ENCODE measurements around the gene KCTD2. TPM values are rescaled to one million over a fixed set of nuclear protein-coding genes. Genes with fewer than 3 reads are reported as not detected.
A peak's percentile ranks its signal among the peaks of the same experiment; 100 is the strongest.
"Not testable (repeated sequence)": the region's sequence is repeated elsewhere in the genome, so short reads cannot be mapped to it uniquely, and the experiment has no call there.

Gene KCTD2, protein sequence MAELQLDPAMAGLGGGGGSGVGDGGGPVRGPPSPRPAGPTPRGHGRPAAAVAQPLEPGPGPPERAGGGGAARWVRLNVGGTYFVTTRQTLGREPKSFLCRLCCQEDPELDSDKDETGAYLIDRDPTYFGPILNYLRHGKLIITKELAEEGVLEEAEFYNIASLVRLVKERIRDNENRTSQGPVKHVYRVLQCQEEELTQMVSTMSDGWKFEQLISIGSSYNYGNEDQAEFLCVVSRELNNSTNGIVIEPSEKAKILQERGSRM
- total RNA-seq, result 23.8 TPM
- long read RNA-seq, transcript KCTD2-201 (6 exons, 3,635 nt), result major isoform, 19 of 41 reads
- long read RNA-seq, partial matches to known transcripts, result 22 of 41 reads
- long read RNA-seq, other reads (novel, unspliced or antisense), result 0 of 41 reads

DNA sequence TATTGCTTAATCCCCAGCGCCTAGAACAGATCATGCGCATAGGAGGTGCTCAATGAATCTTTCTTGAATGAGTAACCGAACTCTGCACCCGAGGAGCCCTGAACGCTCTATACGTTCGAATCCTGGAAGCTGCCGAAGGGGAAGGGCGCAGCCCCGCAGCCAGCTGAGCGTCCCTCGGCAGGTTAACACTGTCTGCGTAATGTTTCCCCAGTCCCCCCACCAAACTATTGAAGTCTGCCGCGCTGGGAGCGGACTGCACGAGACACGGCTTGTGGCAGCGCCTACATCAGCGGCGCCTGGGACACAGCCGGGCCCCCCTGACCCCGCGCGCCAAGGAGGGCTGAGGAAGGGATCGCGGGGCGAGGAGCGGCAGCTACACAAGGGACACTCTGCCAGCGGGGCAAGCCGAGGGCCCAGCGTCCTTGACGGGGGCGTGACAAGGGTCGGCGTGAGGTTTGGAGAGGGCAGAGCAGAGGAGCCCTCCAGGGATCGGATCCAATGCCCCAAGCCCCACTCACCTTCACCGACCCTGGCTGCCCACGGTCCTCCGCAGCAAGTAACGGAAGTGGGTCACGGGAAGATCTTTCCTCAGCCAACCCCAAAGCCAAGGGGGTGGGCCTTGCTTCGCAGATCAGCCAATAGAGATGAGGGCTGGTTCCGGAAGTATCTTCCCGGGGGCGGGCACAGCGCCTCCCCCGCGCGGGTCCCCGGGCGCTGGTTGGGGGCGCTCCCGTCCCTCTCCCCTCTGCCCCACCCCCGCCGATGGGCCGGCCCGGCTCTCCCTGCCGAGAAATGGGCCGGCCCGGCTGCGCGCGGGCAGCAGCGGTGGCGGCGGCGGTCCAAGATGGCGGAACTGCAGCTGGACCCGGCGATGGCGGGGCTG is at the start of gene KCTD2, which contains the start of gene ATP5PD:
Gene KCTD2, plus strand, starts transcription at position 819 of the 883 bp plus-strand sequence. Its CDS starts 26 bp downstream, at position 845.
Gene ATP5PD, minus strand, starts transcription at position 563 of the 883 bp plus-strand sequence. CDS start 4,319 bp downstream, outside the sequence.
- intact Hi-C loops (cut with DNase I), result no loop called here
- DNase-seq, result peak; percentile 97
- ATAC-seq (ENCODE audit: poor library complexity), result peak; percentile 98

DNA sequence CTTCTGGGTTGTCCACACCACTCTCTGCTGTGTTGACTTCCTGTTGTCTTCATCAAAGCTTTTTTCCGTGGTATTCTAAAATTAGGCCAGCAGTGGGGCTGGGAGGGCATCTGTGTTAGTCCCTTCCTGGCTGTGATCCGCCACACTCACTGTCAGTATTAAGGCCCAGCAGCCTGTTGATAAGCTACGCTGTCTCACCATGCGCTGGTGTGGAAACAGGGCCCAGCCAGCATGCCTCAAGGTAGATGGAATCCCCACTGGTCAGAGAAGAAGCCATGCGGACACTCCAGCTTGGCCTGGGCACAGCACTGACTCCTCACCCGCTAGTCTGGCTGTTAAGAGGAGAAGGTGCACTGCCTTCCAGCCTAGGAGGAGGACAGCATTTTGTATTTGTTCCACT is 48.2 kb upstream of the KCTD2 start:
- peak; percentile 84 for ATAC-seq (ENCODE audit: poor library complexity)
- intact Hi-C loops (cut with DNase I), result no loop called here
- no peak for DNase-seq

DNA sequence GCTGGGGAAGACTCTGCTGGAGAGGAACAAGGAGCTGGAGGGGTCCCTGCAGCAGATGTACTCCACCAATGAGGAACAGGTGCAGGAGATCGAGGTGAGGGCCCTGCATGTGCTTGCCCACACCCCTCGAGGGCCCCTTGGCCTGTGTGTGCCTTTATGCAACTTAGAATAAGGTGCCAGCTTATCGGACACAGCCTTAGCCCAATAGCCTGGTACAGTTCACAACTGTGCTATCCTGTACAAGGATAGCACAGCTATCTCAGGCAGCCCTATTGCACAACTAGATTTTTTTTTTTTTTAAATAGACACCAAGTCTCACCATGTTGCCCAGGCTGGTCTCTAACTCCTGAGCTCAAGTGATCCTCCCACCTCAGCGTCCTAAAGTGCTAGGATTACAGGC is 47.5 kb upstream of the KCTD2 start:
- no peak for DNase-seq
- peak; percentile 84 for ATAC-seq (ENCODE audit: poor library complexity)
- intact Hi-C loops (cut with DNase I), result no loop called here

DNA sequence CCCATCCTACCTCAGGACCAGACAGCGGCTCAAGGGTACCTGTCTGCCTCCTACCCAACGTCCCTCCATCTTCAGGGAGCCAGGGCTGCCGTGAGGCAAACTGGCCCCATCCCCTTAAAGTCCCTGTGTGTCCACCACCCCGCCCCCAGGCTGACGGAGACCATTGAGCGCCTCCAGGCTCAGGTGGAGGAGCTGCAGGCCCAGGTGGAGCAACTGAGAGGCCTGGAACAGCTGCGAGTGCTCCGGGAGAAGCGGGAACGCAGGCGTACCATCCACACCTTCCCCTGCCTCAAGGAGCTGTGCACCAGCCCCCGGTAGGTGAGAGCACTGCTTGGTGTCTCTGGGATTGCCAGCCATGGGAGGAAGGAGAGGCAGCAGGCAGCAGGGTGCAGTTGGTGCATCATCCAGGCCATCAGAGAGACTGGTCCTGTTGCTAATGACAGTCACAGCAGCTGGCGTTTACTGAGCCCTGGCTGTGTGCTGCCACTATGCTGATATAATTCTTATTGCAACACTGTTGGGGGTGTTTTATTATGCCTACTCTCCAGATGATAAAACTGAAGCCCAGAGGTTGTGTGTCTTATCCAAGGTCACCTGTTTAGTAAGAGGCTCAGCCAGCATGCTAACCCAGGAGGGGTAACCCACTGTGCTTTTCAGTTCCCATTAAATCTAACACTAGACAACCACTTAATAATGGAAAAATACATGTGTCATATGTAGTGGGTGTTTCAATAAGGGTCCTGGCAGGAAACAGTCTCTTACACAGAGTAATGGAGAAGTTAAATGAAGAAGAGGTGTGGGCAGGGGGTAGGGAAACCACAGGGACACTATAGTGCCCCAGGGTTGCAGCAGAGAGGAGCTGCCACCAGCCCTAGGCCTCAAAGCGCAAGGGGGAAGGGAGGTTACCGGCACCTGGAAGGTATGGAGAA is 44.8 kb upstream of the KCTD2 start:
- intact Hi-C loops (cut with DNase I), result no loop called here
- DNase-seq, result no peak
- no peak for ATAC-seq (ENCODE audit: poor library complexity)

DNA sequence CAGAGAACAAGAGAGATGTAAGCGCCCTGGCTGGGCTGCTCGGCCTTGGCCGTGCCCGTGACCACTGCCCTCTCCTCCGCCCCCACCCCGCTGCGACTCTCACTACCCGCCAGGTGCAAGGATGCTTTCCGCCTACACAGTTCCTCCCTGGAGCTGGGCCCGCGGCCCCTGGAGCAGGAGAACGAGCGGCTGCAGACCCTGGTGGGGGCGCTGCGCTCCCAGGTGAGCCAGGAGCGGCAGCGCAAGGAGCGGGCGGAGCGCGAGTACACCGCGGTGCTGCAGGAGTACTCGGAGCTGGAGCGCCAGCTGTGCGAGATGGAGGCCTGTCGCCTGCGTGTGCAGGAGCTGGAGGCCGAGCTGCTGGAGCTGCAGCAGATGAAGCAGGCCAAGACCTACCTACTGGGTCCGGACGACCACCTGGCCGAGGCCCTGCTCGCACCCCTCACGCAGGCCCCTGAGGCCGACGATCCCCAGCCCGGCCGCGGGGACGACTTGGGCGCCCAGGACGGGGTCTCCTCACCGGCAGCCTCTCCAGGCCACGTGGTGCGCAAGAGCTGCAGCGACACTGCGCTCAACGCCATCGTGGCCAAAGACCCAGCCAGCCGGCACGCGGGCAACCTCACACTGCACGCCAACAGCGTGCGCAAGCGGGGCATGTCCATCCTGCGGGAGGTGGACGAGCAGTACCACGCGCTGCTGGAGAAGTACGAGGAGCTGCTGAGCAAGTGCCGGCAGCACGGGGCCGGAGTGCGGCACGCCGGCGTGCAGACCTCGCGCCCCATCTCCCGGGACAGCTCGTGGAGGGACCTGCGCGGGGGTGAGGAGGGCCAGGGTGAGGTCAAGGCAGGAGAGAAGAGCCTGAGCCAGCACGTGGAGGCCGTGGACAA is 43.7 kb upstream of the KCTD2 start:
- DNase-seq (no peak), ATAC-seq (ENCODE audit: poor library complexity) (no peak)
- intact Hi-C loops (cut with DNase I), result no loop called here

DNA sequence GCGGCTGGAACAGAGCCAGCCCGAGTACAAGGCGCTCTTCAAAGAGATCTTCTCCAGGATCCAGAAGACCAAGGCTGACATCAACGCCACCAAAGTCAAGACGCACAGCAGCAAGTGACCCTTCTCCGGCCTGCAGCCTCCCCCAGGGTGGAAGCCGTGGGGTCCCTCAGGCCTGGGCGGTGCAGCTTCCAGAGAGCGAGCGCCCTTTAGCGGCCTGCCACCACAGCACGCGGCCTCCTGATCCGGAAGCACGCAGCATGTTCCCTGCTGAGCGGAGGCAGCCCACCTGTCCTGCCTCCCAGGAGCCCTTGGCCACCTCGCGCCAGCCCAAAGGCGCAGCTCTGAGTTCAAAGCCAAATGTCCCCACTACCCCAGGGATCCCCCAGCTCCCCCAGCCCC is 43.1 kb upstream of the KCTD2 start:
- ATAC-seq (ENCODE audit: poor library complexity) (no peak), DNase-seq (no peak)
- intact Hi-C loops (cut with DNase I), result no loop called here

DNA sequence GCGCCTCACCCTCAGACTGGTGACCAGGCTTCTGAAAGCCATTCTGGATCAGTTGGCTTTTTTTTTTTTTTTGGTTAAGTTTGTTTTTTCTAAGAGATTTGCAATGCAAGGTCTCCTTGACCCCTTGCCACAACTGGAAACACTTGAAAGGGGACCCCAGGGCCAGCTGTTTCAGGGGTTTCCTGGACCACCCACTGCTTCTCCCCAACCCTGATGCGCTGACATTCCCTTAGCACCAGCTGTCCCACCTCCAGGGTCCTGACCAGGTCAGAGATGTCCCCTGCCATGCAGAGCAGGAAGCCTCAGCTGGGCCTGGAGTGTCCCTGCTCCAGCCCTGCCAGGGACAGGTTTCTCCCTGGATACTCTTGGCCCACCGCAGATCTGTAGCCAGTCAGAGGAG is 42.7 kb upstream of the KCTD2 start:
- intact Hi-C loops (cut with DNase I), result no loop called here
- DNase-seq (no peak), ATAC-seq (ENCODE audit: poor library complexity) (no peak)

DNA sequence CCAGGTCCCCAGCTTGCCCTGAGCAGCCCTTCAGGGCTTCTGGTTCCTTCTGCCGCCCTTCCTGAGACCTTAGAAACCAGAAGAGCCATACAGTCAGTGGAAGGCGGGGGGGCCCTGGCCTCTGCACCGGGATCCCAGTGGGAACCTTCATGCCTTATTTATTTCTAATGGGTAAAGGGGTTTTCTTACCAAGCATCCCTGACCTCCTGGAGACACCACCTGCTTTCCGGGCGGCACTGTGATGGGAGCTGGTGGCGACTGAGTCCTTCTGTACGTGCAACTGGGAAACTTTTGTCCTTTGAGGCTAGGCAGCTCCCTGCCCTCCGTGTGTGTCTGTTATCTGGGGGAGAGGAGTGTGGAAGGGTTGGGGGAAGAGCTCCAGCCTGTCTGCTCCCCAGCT is 41.7 kb upstream of the KCTD2 start:
- intact Hi-C loops (cut with DNase I), result no loop called here
- ATAC-seq (ENCODE audit: poor library complexity), result no peak
- DNase-seq, result no peak

DNA sequence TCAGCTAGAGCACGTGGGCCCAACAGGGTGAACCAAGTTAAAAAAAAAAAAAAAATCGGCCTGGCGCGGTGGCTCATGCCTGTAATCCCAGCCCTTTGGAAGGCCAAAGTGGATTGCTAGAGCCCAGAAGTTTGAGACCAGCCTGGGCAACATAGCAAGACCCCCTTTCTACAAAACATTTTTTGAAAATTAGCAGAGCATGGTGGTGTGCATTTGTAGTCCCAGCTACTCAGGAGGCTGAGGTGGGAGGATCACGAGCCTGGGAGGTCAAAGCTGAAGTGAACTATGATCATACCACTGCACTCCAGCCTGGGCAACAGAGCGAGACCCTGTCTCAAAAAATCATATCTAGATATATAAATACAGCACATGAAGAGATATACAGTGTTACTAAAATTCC is 40.9 kb upstream of the KCTD2 start:
- DNase-seq; ATAC-seq (ENCODE audit: poor library complexity); intact Hi-C loops (cut with DNase I): not testable (repeated sequence)

DNA sequence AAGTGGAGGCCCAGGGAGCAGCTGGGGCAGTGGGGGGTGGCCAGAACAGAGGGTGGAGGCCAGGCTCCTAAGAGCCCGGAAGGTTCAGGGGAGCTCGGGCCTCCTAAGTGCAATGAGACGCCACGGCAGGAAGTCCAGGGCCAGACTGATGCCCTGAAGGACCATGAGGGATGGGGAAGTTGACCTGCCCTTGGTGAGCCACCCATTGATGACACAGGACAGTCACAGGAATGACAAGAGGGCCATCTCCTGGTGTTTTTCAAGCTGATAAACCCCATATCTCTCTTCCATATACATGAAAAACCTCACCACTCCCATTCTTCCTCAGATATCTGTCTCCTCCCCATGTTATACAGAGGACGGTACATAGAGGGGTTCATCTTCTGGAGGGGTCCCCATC is 40.4 kb upstream of the KCTD2 start:
- ATAC-seq (ENCODE audit: poor library complexity) (no peak), DNase-seq (no peak)
- intact Hi-C loops (cut with DNase I), result no loop called here

DNA sequence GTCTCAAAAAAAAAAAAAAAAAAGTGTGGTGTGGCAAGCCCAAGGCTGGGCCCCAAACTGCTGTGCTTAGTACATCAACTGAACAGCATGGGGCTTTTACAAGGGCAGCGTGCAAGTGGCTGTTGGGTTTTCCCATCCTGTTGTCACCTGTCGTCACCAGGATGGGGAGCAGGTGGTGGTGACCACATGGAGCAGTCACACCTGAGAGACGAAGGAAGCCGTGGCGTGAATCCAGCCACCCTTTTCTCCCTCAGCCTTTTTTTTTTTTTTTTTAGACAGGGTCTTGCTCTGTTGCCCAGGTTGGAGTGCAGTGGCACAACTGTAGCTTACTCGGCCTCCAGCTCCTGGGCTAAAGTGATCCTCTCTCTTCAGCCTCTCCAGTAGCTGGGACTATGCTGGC is 38.7 kb upstream of the KCTD2 start:
- ATAC-seq (ENCODE audit: poor library complexity) (no peak), DNase-seq (no peak)
- intact Hi-C loops (cut with DNase I), result no loop called here

DNA sequence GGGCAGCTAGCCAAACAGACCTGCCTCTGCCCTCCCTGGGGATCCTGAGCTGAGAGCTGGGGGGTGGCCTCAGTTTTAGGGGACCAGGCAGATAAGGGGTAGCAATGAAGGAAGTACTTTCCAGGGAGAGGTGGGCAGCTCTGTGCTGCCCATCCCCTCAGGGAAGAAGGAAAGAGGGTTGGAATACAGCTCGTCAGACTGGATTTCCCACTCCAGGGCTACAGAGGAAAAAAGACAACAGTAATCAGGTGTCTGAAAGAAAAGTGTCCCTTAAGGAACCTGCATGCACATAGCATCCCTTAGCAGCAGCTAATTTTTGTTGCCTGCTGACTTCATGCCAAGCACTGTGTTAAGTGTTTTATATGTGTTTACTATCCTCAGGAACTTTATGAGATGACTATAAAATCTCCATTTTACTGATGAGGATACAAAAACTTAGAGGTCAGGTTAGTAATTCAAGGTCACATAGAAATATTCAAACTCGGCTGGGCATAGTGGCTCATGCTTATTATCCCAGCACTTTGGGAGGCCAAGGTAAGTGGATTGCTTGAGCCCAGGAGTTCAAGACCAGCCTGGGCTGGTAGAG is 37.8 kb upstream of the KCTD2 start:
- intact Hi-C loops (cut with DNase I), result no loop called here
- ATAC-seq (ENCODE audit: poor library complexity) (no peak), DNase-seq (no peak)

DNA sequence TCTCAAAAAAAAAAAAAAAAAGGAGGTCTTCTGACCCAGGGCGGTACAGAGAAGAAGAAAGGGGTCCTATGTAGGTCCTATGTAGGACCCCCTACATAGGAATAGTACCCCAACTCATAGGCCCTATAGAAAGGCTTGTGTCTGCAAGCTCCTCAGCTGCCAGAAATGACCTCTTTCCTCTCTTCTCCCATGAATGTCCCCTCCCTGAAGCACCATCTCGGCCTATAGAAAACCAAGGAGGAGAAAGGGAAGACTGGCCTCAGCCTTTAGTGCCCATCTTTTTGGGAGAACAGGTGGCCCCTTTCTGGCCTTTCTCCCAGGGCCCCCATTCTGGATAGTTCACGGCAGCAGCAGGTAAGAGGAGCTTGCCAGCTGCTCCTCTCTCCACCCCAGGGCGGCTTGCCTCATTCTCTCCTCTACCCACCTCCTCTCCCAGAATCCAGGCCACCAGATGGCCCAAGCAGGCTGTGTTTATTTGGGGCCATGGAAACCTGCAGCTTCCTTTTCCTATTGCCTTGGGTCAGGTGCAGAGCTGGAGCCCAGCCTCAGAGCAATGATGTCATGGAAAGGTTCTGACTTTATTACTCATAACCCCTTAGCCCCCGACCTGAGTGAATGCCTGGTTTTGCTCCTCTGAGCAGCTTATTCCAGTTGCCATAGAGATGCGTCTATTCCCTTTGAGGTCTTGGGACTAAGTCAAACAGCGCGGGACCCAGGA is 36.2 kb upstream of the KCTD2 start:
- intact Hi-C loops (cut with DNase I), result loop anchor here (5.0 kb wide), 1 partner anchor 49 kb away; no protein-coding TSS in a partner anchor
- DNase-seq, result peak; percentile 53
- peak; percentile 55 for ATAC-seq (ENCODE audit: poor library complexity)

DNA sequence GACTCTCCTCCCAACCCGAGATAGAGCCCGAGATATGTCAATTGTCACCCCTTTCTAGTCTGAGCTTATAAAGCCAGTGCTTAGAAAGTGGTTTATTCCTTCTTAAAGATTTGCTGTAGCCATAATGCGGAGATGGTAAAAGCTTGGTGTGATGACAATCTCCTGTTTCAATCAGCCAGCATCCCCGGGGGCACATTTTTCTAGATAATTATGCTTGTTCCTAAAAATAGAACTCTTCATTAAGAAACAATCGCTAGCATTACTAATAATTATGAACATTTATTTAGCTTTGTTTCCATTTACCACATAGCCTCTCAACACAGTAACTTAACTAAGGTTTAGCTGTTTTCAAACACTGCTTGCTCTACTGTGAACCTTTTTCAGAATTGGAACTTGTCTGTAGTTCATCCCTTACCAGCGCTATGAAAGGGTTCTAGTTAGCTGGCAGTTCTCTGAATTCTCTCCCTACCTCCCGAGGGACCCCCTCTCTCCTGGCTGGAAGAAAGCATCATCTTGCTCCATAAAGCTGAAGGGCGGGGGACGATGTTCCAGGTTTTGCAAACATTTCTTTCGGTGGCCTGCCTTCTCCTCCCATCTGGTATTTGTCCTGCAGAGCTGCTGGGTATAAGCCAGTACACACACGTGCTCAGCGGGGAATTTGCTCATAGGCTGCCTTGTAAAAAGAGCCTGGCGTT is 35.5 kb upstream of the KCTD2 start:
- peak; percentile 68 for DNase-seq
- ATAC-seq (ENCODE audit: poor library complexity), result peak; percentile 88
- intact Hi-C loops (cut with DNase I), result loop anchor here (5.0 kb wide), 1 partner anchor 49 kb away; no protein-coding TSS in a partner anchor

DNA sequence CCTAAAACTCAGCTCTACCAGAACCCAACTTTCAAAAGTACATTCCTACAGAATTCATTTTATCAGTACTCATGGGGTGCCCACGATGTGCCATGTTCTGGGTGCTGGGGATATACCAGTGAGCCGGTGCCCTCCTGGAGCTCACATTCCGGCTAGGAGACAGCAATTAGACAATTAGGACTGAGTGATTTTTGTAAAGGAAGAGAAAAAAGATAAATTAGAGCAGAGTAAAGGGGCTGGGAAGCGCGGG is 35.0 kb upstream of the KCTD2 start:
- intact Hi-C loops (cut with DNase I), result loop anchor here (5.0 kb wide), 1 partner anchor 50 kb away; no protein-coding TSS in a partner anchor
- ATAC-seq (ENCODE audit: poor library complexity) (no peak), DNase-seq (no peak)

DNA sequence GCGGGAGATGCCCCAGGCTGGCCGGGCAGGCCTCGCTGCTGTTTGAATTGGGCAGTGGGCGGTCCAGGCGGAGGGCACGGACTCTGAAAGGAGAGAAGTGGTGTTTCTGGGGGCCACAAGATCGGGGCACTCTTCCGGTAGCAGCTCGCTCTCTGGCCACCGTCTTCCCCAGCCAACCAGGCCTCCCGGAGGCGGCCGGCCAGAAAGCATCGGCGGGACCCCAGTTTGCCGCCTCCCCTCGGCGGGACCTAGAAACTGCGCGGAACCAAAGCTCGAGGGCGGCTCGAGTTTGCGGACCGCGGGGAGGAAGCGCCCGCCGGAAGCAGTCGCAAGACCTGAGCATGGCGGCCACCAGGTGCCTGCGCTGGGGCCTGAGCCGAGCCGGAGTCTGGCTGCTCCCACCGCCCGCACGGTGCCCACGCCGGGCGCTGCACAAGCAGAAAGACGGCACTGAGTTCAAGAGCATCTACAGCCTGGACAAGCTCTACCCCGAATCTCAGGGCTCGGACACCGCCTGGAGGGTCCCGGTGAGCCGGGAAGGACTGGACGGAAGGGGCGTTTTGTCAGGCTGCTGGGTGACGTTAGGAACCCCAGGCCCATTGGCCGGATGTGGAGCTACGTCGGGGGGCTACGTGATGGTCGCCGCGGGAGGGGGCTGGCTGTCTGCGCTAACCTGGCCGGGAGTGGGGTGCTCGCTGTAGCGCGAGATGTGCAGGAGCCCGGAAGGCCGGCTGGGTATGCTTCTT is 34.5 kb upstream of the KCTD2 start, which contains the start of gene MRPL58:
Gene MRPL58, plus strand, starts transcription at position 325 of the 746 bp plus-strand sequence. Its CDS starts 17 bp downstream, at position 342.
- ATAC-seq (ENCODE audit: poor library complexity) (peak; percentile 96), DNase-seq (peak; percentile 89)
- intact Hi-C loops (cut with DNase I), result loop anchor here (5.0 kb wide), 1 partner anchor 50 kb away; no protein-coding TSS in a partner anchor
